Measurements from ENCODE around the gene DERA.

GRCh38 chr12:16048511-16048910, 137.4 kb downstream of the DERA start:
- TF ChIP-seq CTCF (conservative IDR thresholded peaks at IDR 0.05 in 1 of 2, IDR thresholded peaks at IDR 0.05 in 1 of 2; ENCODE audit: extremely low read depth in 1 of 2, insufficient read depth in 1 of 2, low read depth in 1 of 2, low read length in 2 of 2), result no peak
- TF ChIP-seq EZH2 (IDR thresholded peaks at IDR 0.05; ENCODE audit: borderline replicate concordance, low read length), result no peak

Measured in mammary epithelial cell (primary cell).